DLD1 (cell line): ENCODE results near the gene PDE11A.
"Not testable (repeated sequence)": the region's sequence is repeated elsewhere in the genome, so short reads cannot be mapped to it uniquely, and the experiment has no call there.

ENCODE experiments used
- in situ Hi-C: cut with HindIII; loops from 2 replicates; pipeline ENCODE4 v1.10.0; 2017; ENCODE audit warnings: low sequenced_read_pairs

The PDE11A gene

DNA sequence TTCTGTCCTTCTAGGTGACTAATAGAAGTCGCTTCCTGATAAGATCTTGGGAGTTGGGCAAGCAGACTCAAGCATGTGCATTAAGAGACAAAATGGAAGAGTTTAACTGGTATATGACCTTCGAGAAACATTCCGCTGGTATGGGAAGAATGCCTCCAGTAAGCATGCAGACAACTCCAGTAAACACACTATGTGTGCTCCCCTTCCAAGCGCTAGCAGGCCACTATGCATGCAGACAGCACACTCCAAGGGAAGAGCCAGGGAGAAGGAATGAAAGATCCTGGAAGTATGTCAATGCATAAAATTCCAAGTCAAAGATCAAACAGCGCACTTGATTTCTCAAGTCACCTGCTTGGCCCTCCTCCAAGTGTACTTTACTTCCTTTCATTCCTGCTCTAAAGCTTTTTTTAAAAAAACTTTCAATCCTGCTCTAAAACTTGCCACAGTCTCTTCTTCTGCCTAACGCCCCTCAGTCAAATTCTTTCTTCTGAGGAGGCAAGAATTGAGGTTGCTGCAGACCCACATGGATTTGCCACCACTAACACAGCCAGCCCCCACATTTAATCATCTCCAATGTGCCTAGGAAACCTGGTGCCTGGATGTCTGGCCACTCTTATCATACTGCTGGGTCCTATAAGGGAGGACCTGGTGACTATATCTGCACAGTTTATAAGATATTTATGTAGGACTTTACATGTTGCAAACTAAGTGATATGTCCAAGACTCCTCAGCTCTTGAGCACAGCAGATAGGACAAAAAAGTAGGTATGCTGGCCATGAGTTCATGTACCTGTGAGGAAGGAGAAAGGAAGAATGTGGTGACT, 239.8 kb downstream of the PDE11A start:
- in situ Hi-C loops = no loop called here

DNA sequence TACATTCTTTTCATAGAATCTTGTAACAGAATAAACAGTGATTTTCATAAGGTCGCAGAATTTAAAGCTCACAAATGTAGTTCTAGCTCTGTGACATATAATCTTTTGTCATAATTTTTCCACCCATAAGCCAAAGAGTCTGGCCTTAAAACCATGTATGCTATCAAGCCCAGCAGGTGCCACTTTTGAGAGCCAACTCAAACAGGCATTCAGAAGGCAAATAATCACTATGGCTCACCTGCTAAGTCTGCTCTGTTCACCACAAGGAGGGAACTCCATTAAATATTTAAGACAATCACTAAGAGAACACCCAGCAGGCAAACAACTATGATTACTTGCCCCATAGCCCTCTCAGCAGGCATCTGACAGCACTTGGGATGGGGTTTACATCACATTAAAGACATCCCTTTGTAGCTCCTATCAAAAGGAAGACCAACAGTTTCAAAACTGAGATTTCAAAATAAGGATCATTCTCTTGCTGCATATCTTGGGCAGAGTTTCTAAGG, 241.6 kb downstream of the PDE11A start:
- in situ Hi-C loops = no loop called here

- in situ Hi-C loops = no loop called here
Observed at GRCh38 chr2:177828557-177828956, 244.0 kb downstream of the PDE11A start.

- in situ Hi-C loops = no loop called here
Observed at GRCh38 chr2:177826897-177827296, 245.7 kb downstream of the PDE11A start.

- in situ Hi-C loops = no loop called here
Observed at GRCh38 chr2:177822941-177823340, 249.6 kb downstream of the PDE11A start.

DNA sequence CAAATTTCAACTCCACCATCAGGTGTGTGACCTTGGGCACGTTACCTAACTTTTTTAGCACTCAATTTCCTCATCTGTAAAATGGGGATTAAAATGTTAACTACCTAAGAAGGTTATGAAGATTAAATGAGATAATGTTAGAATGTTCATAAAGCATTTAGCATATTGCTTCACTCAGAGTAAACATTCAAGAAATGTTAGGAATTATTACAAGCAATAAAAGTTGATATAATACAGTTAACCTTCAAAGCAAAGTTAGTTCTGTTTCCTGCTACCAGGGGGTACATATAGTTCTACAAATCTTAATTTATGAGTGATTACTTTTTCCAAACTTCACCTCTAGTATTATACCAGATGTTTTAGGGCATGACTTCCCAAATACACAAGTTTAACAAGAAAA, 254.2 kb downstream of the PDE11A start:
- in situ Hi-C loops = no loop called here

DNA sequence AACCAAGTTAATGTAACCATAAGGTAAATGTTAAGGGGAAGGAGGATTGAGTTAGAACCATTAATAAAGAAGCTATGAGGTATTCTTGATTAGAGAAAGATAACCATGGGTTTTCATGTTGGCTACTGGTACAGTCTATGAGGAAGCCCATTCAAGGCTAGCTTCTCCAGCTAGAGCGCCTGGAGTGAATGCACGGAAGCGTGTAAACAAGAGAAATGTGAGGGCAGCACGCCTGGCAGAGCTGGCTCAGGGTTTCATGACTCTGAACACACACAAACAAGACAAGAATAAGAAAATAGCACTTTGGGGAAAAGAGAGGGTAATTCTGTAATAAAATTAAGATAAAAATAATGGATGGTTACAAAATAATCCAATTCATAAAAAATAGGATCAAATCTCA, 255.3 kb downstream of the PDE11A start:
- in situ Hi-C loops = no loop called here

DNA sequence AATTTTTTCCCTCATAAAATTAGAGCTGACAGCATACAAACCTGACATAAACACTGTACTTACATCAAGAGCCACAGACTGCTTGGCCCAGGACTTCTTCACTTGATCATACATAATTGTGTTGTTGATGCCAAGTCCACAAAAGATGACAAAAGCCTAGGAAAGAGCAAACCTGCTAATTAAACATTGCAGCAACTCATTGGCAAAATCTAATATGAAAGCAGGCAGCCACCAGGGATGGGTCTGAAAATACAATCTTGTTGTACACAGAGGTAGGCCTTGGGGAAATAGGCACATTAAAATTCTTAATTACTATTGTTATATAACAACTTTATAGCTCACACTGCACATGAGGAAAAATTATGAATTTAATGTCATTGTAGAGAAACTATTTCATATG, 255.8 kb downstream of the PDE11A start:
- in situ Hi-C loops = no loop called here

- in situ Hi-C loops = no loop called here
Observed at GRCh38 chr2:177812713-177813396, 259.7 kb downstream of the PDE11A start.

GRCh38 chr2:177810906-177811305, 261.7 kb downstream of the PDE11A start:
- in situ Hi-C loops = no loop called here

- in situ Hi-C loops = no loop called here
Observed at GRCh38 chr2:177808984-177809809, 263.4 kb downstream of the PDE11A start.

GRCh38 chr2:177806025-177806424, 266.6 kb downstream of the PDE11A start:
- in situ Hi-C loops = no loop called here

- in situ Hi-C loops = no loop called here
Observed at GRCh38 chr2:177799531-177799930, 273.0 kb downstream of the PDE11A start.

DNA sequence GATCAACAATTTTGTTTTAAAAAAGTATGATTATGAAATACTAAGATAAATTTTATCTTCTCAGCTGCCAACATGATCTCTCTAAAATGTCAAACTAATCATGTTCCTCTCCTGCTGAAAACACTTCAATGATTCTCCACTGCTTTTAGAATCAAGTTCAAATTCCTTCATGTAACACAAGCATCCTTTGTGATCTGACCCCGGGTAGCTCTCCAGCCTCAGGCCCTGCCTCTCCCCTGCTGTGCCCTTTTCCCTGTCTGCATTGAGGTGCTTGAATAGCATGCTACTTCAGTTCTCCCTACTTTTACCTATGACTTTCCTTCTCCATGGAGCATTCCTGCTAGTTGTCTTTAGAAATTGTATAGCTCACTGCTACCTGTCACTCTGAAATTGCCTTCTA, 274.8 kb downstream of the PDE11A start:
- in situ Hi-C loops = no loop called here

GRCh38 chr2:177796654-177797415, 275.7 kb downstream of the PDE11A start:
- in situ Hi-C loops = no loop called here

DNA sequence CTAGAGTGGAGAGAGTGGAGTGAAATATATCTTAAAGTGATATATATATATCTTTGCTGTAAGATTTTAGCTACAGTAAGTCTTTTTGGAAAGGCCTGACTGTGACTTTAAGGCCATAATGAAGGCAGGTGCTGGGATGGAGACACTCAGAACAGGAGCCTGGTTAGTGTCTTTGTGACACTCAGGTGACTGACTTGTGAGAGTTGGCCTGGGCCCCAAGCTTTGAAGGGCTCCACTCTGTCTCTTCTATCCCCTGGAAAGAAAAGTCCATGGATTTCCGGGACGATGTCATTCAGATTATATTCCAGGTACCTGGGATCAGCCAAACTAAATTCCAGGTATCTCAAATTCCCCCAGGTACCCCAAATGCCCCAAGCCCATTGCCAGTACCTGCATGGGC, 276.6 kb downstream of the PDE11A start:
- in situ Hi-C loops = no loop called here

DNA sequence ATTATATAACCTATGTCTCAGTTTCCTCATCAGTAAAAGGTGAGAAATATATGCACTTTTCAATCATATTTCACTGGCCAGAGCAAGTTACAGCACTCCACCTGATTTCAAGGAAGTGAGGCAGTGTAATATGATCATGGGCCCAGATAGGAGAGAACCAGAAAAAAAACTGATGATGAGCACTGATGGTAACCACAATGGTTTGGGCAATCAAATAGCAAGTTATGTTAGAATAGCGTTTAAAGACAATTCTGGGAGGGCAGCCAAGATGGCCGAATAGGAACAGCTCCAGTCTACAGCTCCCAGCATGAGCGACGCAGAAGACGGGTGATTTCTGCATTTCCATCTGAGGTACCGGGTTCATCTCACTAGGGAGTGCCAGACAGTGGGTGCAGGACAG, 287.4 kb downstream of the PDE11A start:
- in situ Hi-C loops = not testable (repeated sequence)

- in situ Hi-C loops = no loop called here
Observed at GRCh38 chr2:177784745-177785067, 287.9 kb downstream of the PDE11A start.

DNA sequence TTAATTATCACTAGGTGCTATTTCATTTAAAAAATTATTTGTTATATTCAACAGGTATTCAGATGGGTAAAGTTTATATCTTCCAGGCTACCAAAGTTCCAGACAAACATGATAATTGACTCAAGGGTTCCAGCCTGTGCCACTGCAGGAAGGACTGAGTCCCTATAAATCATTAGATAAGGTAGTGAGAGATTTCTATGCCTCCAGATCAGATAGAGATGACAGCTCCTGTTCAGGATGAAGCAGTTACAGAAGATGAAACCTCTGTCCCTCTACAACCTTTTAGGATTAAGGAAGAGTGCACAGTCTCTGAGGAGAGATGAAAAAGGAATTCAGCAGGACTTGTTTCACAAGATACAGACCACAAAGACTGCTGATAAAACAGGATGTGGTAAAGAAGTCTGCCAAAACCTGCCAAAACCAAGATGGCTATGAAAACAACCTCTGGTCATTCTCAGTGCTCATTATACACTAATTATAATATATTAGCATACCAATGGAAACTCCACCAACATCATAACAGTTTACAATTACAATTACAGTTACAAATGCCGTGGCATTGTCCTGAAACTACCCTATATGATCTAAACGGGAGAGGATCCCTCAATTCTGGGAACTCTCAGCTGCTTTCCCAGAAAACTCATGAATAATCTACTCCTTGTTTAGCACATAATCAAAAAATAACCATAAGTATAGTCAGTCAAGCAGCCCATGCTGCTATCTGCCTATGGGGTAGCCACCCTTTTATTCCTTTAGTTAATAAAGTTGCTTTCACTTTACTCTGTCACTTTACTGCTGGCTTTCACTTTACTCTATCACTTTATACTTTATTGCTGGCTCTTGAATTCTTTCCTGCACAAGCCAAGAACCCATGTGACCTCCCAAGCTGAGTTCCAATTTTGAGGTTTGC, 288.5 kb downstream of the PDE11A start:
- in situ Hi-C loops = no loop called here

DNA sequence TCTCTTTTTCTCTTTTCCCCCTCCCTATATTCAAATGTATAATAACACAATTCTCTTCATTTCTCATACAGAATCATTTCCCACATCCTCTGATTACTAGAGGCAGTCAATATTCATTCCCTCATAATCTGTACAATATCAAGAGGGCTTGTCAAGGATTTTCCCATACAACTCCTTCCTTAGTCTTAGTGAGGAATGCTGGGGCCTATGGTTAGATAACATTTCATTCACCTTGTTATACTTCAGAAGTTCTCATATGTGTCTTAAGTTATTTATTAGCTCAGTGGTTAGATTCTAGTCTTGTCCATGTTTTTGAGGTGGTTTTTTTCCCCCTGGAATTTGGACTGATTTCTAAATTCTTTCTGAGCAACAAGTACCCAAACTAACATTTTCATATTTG, 289.5 kb downstream of the PDE11A start:
- in situ Hi-C loops = no loop called here
